ENCODE measurements around the gene RAPGEF5. TPM values are rescaled to one million over a fixed set of nuclear protein-coding genes. Genes with fewer than 3 reads are reported as not detected.

Gene RAPGEF5
- total RNA-seq, 1 experiment from 2014 or later, result 5.6 TPM

DNA sequence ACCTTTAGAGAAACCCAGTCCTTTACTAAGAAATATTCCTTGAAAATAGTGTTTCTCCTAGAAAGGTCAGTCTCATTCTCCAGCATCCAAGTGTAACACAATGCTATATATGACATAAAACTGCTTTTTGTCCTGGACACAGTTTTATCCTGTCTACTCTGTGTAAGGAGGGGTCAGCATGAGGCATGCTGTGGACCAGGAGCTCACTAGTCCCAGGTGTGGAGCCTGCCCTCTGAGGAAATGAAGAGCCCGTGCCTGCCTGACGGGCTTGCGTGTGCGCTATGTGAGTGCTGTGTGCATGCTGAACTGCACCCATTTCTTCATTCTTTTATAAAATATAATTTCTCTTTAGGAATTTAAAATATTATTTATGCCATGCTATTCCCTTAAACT, 228.4 kb downstream of the RAPGEF5 start:
- H3K27ac ChIP-seq (ENCODE audit: low read length), result no peak overlapping the region
- H3K27me3 ChIP-seq (ENCODE audit: low read length), result no peaks in the 10 kb centered on the region
- CTCF ChIA-PET, result no interaction called here
- H3K4me1 ChIP-seq (ENCODE audit: insufficient read depth, low read length), result no peaks in the 10 kb centered on the region
- no peaks in the 10 kb centered on the region for H4K20me1 ChIP-seq (ENCODE audit: low read length)
- H3K4me3 ChIP-seq (ENCODE audit: low read length), result no peak overlapping the region
- no peaks in the 10 kb centered on the region for H3K79me2 ChIP-seq (ENCODE audit: low read length)
- no peak overlapping the region for H2AFZ ChIP-seq (ENCODE audit: low read length)
- H3K36me3 ChIP-seq (ENCODE audit: low read depth, low read length), result no peaks in the 10 kb centered on the region
- H3K9me3 ChIP-seq (ENCODE audit: low read length), result no peaks in the 10 kb centered on the region
- no peaks in the 10 kb centered on the region for H3K9me2 ChIP-seq (replicated peaks; ENCODE audit: low read length)
- intact Hi-C loops (cut with micrococcal nuclease), result no loop called here
- BruUV-seq (replicated peaks), result no TSS peak
- no peaks in the 10 kb centered on the region for H3F3A ChIP-seq (ENCODE audit: low read length, unreplicated experiment)
- POLR2A ChIA-PET (ENCODE audit: unreplicated experiment), result interaction anchor here (0.6 kb wide), 1 partner anchor 111 kb away, joined by 4 read pairs; no protein-coding TSS in a partner anchor
- H3K4me2 ChIP-seq (ENCODE audit: low read length), result no peak overlapping the region
- TF ChIP-seq EZH2phosphoT487 (IDR thresholded peaks at IDR 0.05; ENCODE audit: borderline replicate concordance, low read length) (no peak), EZH2 (IDR thresholded peaks at IDR 0.05; ENCODE audit: low read length, unreplicated experiment) (no peak)
- TF ChIP-seq, protein P1, sequence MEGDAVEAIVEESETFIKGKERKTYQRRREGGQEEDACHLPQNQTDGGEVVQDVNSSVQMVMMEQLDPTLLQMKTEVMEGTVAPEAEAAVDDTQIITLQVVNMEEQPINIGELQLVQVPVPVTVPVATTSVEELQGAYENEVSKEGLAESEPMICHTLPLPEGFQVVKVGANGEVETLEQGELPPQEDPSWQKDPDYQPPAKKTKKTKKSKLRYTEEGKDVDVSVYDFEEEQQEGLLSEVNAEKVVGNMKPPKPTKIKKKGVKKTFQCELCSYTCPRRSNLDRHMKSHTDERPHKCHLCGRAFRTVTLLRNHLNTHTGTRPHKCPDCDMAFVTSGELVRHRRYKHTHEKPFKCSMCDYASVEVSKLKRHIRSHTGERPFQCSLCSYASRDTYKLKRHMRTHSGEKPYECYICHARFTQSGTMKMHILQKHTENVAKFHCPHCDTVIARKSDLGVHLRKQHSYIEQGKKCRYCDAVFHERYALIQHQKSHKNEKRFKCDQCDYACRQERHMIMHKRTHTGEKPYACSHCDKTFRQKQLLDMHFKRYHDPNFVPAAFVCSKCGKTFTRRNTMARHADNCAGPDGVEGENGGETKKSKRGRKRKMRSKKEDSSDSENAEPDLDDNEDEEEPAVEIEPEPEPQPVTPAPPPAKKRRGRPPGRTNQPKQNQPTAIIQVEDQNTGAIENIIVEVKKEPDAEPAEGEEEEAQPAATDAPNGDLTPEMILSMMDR (conservative IDR thresholded peaks at IDR 0.05; ENCODE audit: low read depth, low read length), result no peak
- H3K9ac ChIP-seq (ENCODE audit: low read length), result no peak overlapping the region
- DNase-seq (no peak), ATAC-seq (no peak)

GRCh38 chr7:22127835-22128527, 229.0 kb downstream of the RAPGEF5 start:
- ATAC-seq, result no peak
- DNase-seq, result no peak
- Histone ChIP-seq H2AFZ (ENCODE audit: low read length) (no peak overlapping the region), H3F3A (ENCODE audit: low read length, unreplicated experiment) (no peaks in the 10 kb centered on the region), H4K20me1 (ENCODE audit: low read length) (no peaks in the 10 kb centered on the region), H3K4me1 (ENCODE audit: insufficient read depth, low read length) (no peaks in the 10 kb centered on the region), H3K27ac (ENCODE audit: low read length) (no peak overlapping the region), H3K9me2 (replicated peaks; ENCODE audit: low read length) (no peaks in the 10 kb centered on the region), H3K79me2 (ENCODE audit: low read length) (no peaks in the 10 kb centered on the region), H3K9ac (ENCODE audit: low read length) (no peak overlapping the region), H3K4me3 (ENCODE audit: low read length) (no peak overlapping the region), H3K36me3 (ENCODE audit: low read depth, low read length) (no peaks in the 10 kb centered on the region), H3K4me2 (ENCODE audit: low read length) (no peak overlapping the region), H3K9me3 (ENCODE audit: low read length) (no peaks in the 10 kb centered on the region), H3K27me3 (ENCODE audit: low read length) (no peaks in the 10 kb centered on the region)
- BruUV-seq (replicated peaks), result no TSS peak
- TF ChIP-seq EZH2phosphoT487 (IDR thresholded peaks at IDR 0.05; ENCODE audit: borderline replicate concordance, low read length), result no peak
- TF ChIP-seq, protein P1 (conservative IDR thresholded peaks at IDR 0.05; ENCODE audit: low read depth, low read length), result no peak
- POLR2A ChIA-PET (ENCODE audit: unreplicated experiment), result no interaction called here
- intact Hi-C loops (cut with micrococcal nuclease), result no loop called here
- CTCF ChIA-PET, result no interaction called here

GRCh38 chr7:22125436-22125835, 231.5 kb downstream of the RAPGEF5 start:
- Histone ChIP-seq H2AFZ (ENCODE audit: low read length) (no peak overlapping the region), H3K27ac (ENCODE audit: low read length) (no peak overlapping the region), H3K9ac (ENCODE audit: low read length) (no peak overlapping the region), H3K79me2 (ENCODE audit: low read length) (no peaks in the 10 kb centered on the region), H3K4me1 (ENCODE audit: insufficient read depth, low read length) (no peaks in the 10 kb centered on the region), H3K27me3 (ENCODE audit: low read length) (no peaks in the 10 kb centered on the region), H3F3A (ENCODE audit: low read length, unreplicated experiment) (no peaks in the 10 kb centered on the region), H3K9me2 (replicated peaks; ENCODE audit: low read length) (no peaks in the 10 kb centered on the region), H4K20me1 (ENCODE audit: low read length) (no peaks in the 10 kb centered on the region), H3K4me2 (ENCODE audit: low read length) (no peak overlapping the region), H3K9me3 (ENCODE audit: low read length) (no peaks in the 10 kb centered on the region), H3K4me3 (ENCODE audit: low read length) (no peak overlapping the region), H3K36me3 (ENCODE audit: low read depth, low read length) (no peaks in the 10 kb centered on the region)
- no TSS peak for BruUV-seq (replicated peaks)
- no peak for DNase-seq
- no peak for ATAC-seq
- CTCF ChIA-PET, result no interaction called here
- POLR2A ChIA-PET (ENCODE audit: unreplicated experiment), result no interaction called here
- no peak for TF ChIP-seq EZH2phosphoT487 (IDR thresholded peaks at IDR 0.05; ENCODE audit: borderline replicate concordance, low read length)
- TF ChIP-seq, protein P1 (conservative IDR thresholded peaks at IDR 0.05; ENCODE audit: low read depth, low read length), result no peak
- TF ChIP-seq EZH2 (IDR thresholded peaks at IDR 0.05; ENCODE audit: low read length, unreplicated experiment), result no peak
- intact Hi-C loops (cut with micrococcal nuclease), result no loop called here

Measured in PC-3 (cell line).